OCI-LY1 (cell line): ENCODE results near the gene GBA2.

Experiments used
- EZH2 ChIP-seq: fragments of 200-600 bp; sonication (generic), shearing (Covaris generic); IDR thresholded peaks from 2 replicates; pipeline ENCODE4 v1.8.0; 2017; ENCODE audit warnings: borderline replicate concordance, mixed run types, mild to moderate bottlenecking, antibody characterized with exemption, low read length, moderate library complexity, mixed read lengths
- TF ChIP-seq, protein P1 (sequence below): fragments of 200-600 bp; sonication (generic), shearing (Covaris generic); IDR thresholded peaks from 2 replicates; pipeline ENCODE4 v1.5.1; 2017; ENCODE audit warnings: mild to moderate bottlenecking, antibody characterized with exemption, low read length, moderate library complexity, mixed read lengths

DNA sequence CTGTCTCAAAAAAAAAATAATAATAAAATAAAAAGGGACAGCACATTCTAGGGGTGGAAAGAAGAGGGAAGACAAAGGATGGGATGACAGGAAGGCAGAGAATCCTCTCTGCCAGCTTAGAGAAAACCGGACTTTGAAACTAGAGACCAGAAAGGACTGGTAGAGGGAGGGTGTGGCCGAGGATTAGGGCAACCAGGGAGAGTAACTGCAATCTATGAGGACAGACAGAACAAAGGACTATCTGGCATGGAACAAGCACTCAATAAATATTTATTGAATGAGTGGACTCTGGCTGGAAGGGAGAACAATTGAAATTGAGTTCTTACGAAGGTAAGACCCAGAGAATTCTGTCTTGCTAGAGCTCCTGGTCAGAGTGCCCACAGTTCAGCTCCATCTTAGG, 2.4 kb downstream of the GBA2 start:
- TF ChIP-seq, protein P1, sequence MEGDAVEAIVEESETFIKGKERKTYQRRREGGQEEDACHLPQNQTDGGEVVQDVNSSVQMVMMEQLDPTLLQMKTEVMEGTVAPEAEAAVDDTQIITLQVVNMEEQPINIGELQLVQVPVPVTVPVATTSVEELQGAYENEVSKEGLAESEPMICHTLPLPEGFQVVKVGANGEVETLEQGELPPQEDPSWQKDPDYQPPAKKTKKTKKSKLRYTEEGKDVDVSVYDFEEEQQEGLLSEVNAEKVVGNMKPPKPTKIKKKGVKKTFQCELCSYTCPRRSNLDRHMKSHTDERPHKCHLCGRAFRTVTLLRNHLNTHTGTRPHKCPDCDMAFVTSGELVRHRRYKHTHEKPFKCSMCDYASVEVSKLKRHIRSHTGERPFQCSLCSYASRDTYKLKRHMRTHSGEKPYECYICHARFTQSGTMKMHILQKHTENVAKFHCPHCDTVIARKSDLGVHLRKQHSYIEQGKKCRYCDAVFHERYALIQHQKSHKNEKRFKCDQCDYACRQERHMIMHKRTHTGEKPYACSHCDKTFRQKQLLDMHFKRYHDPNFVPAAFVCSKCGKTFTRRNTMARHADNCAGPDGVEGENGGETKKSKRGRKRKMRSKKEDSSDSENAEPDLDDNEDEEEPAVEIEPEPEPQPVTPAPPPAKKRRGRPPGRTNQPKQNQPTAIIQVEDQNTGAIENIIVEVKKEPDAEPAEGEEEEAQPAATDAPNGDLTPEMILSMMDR: no peak
- TF ChIP-seq EZH2: no peak
